Stimulated activated CD4-positive, alpha-beta T cell treated with anti-CD3 and anti-CD28 coated beads, Interleukin-2, amount 100 ng/mL, for 24 hours (primary cell): ENCODE measurements around the gene CAMSAP2.

Experiments used
- DNase-seq, 2 donors: peaks; one replicate each; pipeline ENCODE4 v3.0.0-alpha.2; 2020

CAMSAP2 gene

DNA sequence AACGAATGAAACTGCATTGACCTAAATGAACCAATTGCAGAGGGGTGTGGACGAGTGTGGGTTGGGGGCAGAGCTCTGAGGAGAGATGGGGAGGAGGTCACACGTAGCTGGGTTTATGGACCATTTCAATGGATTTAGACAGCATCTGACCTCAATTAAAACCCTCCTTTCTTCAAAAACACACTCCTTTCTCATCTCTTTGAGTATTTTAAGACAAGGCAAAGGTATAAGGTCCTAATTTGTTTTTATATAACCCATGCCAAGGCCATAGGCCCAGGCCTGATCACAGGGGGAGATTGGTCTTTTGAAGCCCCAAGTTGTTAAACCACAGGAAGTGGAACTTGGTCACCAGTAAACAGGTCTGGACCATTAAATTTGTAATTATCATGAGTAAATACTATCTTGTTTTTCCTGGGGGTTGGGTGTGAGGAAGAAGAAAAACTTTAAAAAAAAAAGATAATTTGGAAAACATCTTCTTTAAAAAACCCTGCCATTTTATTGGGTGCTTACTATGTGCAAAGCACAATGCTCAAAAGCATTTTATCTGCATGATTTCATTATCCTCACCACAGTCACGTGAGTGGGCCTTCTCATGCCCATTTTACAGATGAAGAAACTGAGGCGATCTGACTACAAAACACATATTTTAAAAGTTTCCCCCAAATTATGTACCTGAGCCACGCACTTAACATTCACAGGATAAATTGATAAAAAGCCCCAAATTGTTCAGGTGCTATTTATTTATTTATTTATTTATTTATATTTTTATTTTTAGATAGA is 147.1 kb downstream of the CAMSAP2 start:
- DNase-seq = no peak

DNA sequence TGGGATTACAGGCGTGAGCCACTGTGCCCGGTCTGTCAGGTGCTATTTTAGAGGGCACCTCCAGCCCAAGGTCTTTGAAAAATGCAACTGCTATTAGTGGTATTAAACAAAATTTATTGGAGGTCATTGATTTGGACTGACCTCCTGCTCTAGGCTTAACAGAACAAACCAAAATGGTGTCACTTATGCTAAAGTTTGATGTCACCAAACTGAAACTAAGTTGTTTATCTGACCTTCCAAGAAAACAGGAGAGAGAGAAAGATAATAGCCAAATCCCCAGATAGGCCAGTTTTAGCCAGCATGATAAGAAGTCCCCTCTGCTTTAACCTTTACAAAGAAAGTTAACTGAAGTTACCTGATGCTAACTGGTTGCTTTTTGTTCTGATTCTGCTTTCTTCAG is 147.9 kb downstream of the CAMSAP2 start:
- DNase-seq = no peak

DNA sequence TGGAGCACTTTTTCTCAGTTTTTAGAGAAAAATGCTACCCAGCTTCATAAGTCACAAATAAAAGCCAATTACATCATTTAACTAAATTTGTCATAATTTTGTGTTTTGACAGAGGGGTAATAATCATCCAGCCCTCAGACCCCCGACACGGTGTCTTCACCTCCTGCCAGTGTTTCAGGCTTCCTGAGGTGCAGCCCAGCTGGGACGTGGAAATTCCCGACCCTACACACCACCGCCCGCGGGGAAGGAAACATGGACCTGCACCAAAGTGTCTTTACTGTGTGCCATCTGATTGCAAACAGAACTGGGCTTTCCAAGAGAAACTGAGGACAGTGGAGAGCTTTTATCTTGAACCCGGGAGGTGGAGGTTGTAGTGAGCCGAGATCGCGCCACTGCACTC is 148.3 kb downstream of the CAMSAP2 start:
- DNase-seq = no peak

DNA sequence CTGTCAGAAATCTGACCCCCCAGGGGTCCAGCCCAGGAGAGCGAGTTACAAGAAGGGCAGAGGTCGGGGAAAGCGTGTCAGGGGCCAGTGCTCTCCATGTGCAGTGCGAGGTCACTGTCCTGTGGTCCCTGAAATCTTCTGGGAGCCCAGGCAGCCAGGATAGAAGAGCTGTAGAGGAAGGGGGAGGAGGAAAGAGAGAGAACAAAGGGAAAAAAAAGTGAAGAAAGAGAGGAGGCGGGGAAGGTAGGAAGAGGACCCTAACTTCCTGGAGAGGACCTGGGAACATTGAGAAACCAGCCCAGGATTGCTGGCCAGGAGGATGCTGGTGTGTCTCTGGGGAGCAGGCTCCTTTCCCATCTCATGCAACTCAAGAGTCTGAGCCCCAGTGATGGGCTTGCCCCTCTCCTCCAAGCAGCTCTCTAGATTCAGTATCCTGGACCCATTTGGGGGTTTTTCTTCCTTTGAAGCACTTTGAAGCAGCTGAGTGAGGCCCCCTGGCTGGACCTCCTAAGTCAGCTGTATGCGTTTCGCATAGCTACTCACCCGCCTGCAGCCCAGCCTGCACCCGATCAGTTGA is 149.2 kb downstream of the CAMSAP2 start:
- DNase-seq = no peak

DNA sequence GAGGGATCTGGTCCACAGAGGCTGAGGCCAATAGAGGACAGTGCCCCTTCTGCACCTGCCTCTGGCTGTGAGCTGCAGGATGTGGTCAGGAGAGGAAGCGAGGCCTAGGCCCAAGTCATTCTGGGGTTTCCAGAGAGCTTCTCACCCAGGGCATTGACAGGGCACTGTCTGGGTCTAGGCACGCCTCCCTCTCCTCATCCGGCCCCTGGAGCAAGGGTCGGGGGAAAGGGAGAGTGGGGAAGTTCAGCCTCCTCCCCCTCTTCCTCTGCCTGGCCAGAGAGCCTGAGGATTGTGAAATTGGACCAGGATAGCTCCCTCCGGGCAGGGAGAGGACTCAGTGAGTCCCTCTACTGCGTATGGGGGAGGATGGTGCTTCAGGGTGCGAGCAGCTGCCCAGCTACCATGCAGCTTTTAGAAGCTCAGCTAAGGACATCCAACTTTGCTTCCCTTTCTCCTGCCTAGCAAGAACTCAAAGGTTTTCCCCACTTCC is 149.7 kb downstream of the CAMSAP2 start:
- peak; percentile 54 to 57 for DNase-seq

DNA sequence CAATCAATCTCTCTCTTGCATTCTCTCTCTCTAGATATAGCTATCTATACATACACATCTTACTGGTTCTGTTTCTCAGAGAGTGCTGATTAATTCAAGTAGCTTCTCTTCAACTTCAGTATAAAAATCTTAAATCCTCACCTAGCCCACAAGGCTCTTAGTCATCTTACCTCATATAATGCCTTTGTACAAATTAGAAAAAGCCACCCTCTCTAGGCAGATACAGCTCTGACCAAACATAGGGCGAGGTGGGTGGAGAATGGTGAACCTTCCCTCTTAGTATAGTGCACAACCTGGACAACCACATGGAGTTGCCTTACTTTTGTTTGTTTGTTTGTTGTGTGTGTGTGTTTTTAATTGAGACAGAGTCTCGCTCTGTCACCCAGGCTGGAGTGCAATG is 150.9 kb downstream of the CAMSAP2 start:
- peak; percentile 42 to 43 for DNase-seq

DNA sequence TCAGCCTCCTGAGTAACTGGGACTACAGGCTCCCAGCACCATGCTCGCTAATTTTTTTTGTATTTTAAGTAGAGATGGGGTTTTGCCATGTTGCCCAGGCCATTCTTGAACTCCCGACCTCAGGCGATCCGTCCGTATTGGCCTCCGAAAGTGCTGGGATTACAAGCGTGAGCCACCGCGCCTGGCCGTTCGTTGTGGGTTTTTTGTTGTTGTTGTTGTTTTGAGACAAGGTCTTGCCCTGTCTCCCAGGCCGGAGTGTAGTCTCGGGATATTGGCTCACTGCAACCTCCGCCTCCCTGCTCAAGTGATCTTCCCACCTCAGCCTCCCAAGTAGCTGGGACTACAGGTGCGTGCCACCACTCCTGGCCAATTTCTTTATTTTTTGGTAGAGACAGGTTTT is 151.3 kb downstream of the CAMSAP2 start:
- no peak for DNase-seq

DNA sequence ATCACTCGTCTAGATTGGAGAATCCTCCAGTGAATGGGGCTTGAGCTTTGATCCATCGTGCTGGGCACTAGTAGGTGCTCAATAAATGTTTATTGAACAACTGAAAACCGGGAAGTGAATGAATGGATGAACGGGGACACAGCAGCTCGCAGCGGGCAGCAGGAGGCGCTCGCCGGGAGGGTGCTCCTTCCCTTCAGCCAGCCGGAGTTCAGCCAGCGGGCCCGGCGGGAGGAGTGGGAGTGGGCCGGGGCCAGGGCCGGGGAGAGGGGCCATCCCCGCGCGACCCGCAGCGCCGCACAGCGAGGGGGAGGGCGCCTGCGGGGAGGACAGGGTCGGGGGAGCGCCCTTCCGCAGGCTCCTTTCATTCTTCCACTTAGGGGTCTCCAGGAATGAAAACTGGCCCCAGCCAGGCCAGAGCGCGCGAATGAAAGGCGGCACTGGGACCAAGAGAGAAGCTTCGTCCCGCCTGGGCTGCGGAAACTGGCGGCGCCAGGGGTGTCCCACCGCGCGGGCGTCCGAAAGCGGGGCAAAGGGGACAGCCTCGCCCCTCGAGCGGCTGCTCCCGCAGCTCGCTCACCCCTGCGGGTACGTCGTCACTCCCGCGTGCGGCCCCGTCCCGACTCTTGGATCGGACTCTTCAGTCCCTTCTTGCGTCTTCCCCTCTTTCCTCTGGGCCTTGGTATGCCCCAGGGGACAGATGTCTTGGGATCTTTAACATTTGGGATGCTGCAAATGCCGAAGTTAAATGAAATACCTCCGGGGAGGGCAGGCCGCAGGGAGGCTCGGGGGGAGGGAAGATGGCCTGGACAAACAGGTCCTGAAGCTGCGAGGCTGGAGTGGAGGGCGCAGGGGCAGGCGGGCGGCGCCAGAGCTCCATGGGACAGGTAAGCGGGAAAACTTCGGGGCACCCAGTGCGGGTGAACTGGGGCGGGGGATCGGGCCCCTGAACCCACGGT is 152.4 kb downstream of the CAMSAP2 start:
- peak in 1 of 2 donors; percentile 30 for DNase-seq

DNA sequence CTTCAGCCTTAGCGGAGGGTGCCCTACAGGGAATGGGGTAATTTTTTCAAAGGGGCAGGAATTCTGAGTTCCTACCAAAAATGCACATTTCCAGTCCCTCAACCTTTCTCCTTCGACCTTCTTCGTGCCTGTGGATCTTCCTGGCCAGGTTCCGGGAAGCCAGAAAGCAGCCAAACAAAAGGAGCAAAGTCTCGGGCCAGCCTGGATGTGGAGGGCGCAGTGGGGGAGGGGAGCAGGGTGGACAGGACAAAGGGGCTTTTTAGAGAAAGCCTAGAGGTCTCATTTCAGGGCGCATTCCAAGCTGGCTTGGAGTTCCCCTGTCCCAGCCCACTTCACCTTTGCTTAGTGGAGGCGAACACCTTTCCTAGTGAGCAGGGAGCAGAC is 153.1 kb downstream of the CAMSAP2 start:
- DNase-seq = no peak

DNA sequence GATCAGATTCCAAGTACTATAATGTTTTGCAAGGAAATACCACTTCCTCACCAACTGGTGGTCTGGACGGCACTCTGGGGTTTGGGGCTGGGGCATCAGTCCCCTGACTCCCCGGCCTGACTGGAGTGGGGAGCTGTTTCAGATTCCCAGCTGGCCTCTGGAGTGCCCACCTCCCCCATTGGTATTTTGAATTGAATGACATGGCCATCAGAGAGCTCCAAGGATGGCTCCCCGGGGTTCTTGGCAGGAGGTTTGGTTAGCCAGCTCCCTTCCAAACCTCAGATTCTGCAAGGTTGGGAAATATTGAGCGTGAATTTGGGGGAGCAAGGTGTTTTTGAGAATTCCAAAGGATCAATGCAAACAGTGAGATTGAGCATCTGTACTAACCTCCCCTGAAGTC is 153.9 kb downstream of the CAMSAP2 start:
- DNase-seq = no peak

DNA sequence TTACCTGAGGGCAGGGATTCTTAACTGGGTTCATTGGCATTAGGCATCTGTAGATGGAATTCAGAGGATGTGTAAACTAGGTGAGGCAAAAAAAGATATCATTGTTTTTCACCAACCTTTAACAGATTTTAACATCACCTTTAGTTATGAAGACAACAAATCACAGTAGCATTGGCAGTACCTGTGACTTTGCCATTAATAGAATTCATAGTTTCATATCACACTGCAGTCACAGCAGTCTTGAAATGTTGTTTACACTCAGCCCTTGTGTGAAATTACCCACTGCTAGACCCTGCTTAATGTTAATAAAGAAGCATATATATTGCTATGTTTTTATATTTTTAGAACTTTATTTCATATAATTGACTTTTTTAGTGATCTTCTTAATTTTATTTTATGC is 154.3 kb downstream of the CAMSAP2 start:
- DNase-seq = no peak

DNA sequence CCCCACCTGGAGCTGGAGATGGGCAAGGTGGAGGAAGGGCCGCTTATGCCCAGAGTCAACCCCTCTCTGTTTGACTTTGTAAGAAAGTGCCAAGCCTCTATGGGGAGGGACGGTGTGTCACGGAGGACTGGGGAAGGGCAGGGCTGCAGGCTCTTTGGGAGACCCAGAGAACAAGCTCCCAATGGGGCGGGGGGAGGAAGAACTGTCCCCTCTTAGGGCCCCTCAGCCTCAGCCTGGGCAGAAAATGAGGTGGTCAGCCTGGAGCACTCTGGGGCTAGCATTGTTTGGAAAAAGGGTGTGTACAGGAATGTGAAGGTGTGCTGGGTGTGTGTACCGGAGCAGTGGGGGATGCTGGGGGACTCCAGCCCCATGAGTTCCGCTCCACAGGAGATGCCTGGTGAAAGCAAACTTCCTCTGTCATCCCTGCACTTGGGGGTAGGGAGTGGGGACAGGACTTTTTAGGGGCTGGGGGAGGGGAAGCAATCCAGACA is 154.8 kb downstream of the CAMSAP2 start:
- DNase-seq = no peak

DNA sequence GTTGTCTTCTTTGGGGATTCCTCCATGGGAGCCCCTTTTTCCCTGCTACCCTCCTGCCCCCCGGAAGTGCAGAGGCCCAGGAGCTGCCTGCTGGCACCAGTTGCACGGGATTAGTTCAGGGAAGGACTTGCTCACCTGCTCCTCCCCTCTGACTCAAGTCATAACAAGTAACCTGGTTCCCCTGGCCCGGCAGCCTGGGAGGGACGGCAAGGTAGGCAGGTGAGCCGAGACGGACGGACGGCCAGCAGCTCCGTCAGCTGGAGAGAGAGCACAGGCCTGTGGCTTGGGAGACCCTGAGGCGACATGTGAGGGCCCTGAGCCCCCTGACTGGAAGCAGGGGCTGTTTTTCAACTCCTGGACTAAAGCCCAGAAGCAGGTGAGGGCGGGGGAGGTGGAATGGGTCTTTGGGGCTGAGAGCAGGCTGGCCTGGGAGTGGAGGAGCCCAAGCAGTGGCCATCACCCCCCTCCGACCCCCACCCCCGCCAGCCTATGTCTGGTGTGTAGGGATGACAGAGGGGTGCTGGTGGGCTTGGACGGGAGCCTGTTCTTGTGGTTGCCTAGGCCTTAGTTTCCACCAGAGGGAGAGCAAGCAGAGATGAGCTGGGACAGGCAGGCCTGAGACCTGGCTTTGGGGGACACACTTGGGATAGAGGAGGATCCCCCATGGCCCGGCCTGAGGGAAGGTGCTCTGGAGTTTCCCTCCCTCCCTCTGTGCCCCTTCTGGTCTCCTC is 156.2 kb downstream of the CAMSAP2 start, which contains the start of gene INAVA:
INAVA (plus strand) TSS at position 189 of the 731 bp plus-strand sequence. CDS start 3,501 bp downstream, outside the sequence.
- no peak for DNase-seq

DNA sequence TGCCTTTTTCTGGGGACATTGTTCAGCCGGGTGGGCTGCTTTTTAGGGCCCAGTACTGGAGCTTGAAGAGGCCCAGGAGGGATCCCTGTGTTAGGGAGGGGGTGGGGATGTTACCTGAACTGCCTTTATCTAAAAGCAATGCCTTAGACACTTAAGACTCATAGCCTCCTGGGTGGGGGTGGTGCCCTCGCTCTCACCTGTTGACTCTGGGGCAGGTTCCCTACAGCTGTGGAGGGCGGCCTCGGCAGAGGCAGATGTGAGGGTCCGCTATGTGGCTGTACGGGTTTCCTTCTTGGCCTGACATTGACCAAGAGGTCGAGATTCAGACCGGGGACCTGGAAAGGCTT is 156.7 kb downstream of the CAMSAP2 start:
- DNase-seq = no peak

DNA sequence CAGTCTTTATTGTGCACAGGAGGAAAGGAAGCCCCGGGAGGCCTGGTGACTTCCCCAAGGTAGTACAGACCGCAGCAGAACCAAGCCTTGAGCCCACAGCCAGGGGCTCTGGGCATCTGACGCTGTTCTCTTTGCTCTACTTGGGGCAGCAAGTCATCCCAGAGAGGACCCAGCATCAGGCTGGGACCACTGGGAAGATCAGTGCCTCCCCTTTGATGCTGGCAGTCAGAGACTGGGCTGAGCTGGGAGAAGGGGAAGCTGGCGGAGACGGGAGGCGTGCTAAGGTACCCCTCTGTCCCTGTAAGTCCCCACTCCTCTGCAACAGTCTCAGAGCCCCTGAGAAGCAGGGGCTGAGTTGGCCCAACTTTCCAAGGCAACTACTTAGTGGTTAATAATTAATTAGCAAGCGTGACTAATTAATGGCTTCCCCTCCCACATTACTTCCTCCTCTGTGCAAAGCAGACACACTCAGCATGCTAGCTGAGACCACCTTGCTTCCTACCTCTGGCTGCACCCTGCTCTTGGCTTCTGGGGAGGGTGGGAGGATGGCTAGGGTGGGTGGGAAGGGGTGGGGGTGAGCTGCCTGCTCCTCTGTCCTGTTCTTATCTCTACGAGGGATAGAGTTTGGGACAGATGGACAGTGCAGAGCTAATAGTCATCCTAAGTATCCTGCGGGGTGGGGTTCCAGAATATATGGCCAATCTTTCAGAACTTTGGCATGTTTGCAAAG is 157.3 kb downstream of the CAMSAP2 start:
- DNase-seq = no peak

DNA sequence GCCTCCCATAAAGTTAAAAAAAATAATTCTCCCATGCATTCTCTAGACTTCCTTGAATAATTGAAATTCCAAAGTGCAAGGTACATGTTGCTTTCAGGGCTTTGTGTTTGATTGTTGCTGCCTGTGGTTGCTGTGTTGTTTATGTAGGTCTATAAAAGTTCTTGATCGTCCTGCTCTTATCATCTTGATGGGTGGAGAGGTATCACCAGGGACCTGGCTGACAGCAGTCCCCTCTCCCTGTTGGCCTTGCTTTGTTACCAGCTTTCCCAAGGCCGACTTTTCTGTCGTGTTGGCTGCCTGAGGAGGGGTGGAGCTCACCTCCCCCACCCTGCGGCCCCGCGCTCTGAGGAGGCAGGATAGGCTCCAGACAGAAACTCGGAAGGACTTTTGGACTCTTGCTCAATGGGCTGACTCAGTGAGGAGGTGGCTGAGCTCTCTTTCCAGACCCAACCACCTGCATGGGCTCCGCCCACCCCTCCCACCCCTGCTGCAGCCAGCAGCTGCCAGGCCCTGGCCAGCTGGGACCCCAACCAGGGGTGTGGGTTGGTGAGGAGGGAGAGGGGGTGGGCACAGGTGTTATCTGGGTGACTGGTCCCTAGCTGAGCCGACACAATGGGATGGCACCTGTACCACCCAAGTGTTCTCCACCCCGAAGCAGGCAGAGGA is 158.0 kb downstream of the CAMSAP2 start:
- no peak for DNase-seq

DNA sequence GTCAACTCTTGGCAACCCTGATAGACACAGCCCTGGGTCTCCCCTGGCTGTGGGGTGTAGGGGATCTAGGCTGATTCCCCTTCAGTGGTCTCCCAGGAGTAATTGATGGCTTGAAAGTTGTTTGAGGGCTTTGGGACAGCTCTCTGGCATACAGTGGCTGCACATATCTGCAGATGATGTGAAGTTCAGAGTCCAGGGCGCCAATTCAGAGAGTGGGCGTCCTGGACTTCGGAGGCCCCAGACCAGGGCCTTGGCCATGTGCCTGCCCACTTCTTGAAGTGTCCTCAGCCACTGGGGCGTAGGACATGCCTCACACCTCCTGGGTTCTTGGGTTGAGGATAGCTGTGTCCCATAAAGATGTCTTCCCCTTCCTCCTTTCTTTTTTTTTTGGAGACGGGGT is 158.6 kb downstream of the CAMSAP2 start:
- DNase-seq = no peak

DNA sequence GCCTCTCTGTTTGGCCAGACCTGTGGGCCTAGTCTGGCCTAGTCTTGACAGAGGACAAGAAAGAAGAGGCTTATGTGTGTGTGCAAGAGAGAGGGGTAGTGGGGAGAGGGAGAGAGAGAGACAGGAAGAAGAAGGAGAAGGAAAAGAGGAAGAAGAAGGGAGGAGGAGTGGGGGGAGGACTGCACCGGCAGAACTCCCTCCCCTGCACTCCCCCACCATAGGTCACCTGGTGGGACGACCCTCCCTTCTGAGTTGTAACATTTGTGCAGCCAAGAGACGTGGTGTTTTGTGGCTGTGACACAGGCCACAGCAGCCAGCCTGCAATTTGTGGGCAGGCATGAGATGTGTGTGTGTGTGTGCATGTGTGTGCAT is 160.3 kb downstream of the CAMSAP2 start:
- DNase-seq = no peak

DNA sequence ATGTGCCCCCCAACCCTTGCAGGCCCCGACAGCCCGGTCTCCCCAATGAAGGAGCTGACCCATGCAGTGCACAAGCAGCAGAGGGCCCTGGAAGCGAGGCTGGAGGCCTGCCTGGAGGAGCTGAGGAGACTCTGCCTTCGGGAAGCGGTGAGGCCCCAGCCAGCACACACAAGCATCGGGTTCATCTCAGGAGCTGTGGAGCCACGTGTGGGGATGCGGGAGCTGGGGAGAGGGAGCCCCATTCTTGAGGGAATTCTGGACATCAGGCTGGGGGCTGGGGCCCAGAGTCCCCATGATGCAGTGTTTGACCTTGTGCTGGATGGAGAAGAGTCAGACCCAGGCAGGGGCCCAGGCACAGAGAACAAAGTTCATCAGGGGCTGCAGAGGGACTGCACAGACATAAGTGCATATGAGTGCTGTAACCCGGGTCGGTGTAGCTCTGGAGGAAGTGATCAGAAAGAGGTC is 160.8 kb downstream of the CAMSAP2 start:
- no peak for DNase-seq

DNA sequence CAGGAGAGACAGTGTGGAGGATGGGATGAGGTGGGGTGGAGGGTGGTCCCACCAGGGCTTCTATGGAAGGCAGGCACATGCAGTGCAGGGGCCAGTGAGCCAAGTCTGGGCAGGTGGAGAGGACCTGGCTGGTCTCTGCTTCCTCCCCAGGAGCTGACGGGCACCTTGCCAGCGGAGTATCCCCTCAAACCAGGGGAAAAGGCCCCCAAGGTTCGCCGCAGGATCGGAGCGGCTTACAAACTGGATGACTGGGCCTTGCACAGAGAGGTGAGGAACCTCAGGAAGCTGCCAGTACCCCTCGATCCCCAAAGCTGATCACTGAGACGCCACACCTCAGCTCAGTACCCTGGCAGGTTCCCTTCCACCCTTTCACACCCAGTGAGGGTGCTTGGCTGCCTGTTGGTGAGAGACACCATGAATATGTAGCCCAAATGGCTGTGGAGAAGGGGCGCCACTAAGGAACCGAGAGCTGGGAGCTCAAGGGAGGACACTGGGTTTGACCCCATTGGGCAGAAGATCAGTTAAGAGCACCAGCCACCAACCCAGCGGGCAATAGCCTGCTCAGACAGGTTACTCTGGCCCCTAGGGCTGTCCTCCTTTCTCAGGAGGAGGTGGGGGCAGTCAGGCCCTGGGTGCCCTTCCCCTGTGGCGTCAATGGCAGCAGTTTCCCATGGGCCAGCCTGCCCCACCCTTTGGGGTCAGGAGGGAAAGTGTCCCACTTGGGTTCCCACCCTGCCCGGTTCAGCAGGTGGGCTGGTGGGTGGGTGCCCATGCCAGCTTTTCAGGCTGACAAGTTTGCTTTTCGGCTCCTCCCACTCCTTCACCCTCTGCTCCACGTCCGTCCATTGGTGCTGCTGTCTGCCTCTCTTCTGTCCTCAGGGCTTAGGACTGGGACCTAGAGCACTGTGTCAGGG is 161.5 kb downstream of the CAMSAP2 start:
- no peak for DNase-seq
